ENCODE results near the gene FLT3LG. TPM values are rescaled to one million over a fixed set of nuclear protein-coding genes. Genes with fewer than 3 reads are reported as not detected.

The FLT3LG gene
- total and polyA plus RNA-seq, 2 of the 8 experiments (the other 6 are each of a cell fraction or from before 2014, with no cell fraction given) = 1.6 to 3.2 TPM

GRCh38 chr19:49515767-49516166, 41.8 kb downstream of the FLT3LG start:
- H3K18ac ChIP-seq (ENCODE audit: extremely low read depth, low read length) = no peak overlapping the region
- H4K8ac ChIP-seq (ENCODE audit: extremely low read depth, insufficient read depth, low read length) = no peak overlapping the region
- H3K9ac ChIP-seq (replicated peaks in 1 of 4; ENCODE audit: extremely low read depth in 1 of 4, low read depth in 3 of 4, low read length in 3 of 4) = no peak overlapping the region
- ChIA-PET CTCF (ENCODE audit: partially characterized antibody) (interaction anchor here (0.9 to 1.8 kb wide), 4 partner anchors 11 to 160 kb away, joined by 3 to 8 read pairs (median 6); no protein-coding TSS in a partner anchor), POLR2A (ENCODE audit: partially characterized antibody) (interaction anchor here (1.0 to 3.5 kb wide), 6 partner anchors 12 to 41 kb away, joined by 3 to 20 read pairs (median 17); partner anchors contain the start of genes RCN3 and RPL13A)
- H4K5ac ChIP-seq (ENCODE audit: insufficient read length, low read depth, low read length) = no peak overlapping the region
- H3K27me3 ChIP-seq (replicated peaks in 1 of 4; ENCODE audit: control insufficient read depth in 3 of 4, extremely low read depth in 1 of 4, insufficient read depth in 3 of 4, low read length in 3 of 4) = no peaks in the 10 kb centered on the region; a peak in 1 of 7 replicates
- no peak overlapping the region for H3K4me2 ChIP-seq (ENCODE audit: insufficient read depth in 1 of 2, low read depth in 2 of 2, low read length in 2 of 2)
- peaks cover 0 to 5% of the 10 kb centered on the region in 2 experiments; a peak in 1 of 4 replicates for H3K79me2 ChIP-seq (ENCODE audit: control insufficient read depth in 1 of 2, insufficient read depth in 2 of 2, low read length in 2 of 2)
- peaks cover 7% of the 10 kb centered on the region; the same call in 1 of the 2 replicates for H3K23me2 ChIP-seq (ENCODE audit: low read depth, low read length)
- H3K36me3 ChIP-seq (ENCODE audit: control insufficient read depth in 2 of 4, insufficient read depth in 4 of 4, low read length in 3 of 4) = peaks cover 0 to 4% (median 0%) of the 10 kb centered on the region in 4 experiments; a peak in 3 of 8 replicates
- no peak overlapping the region for H3K56ac ChIP-seq (replicated peaks; ENCODE audit: insufficient read length, low read depth, low read length)
- no peaks in the 10 kb centered on the region for H3K9me3 ChIP-seq (ENCODE audit: insufficient read depth in 2 of 2, low read depth in 1 of 2, low read length in 1 of 2)
- H2BK5ac ChIP-seq (ENCODE audit: low read depth, low read length) = no peak overlapping the region
- H2BK15ac ChIP-seq (ENCODE audit: low read length) = no peak overlapping the region
- H2BK120ac ChIP-seq (replicated peaks; ENCODE audit: low read depth, low read length) = no peak overlapping the region
- no peak overlapping the region for H3K27ac ChIP-seq (ENCODE audit: low read depth, low read length)
- 91% methylated on average over 4 of the region's 4 CpGs; no CpG with 5 or more reads in 1 of the 2 experiments for WGBS, 2 experiments (ENCODE audit: extremely low coverage in 1 of 2, insufficient coverage in 1 of 2, insufficient read length in 1 of 2, insufficient replicate concordance in 2 of 2, low coverage in 1 of 2, low lambda C conversion rate in 2 of 2, missing lambda C conversion rate in 1 of 2)
- peaks cover 0 to 9% (median 8%) of the 10 kb centered on the region in 4 experiments; a peak in 5 of 7 replicates for H3K4me1 ChIP-seq (replicated peaks in 1 of 4; ENCODE audit: control insufficient read depth in 3 of 4, insufficient read depth in 4 of 4, low read length in 3 of 4)
- no peak overlapping the region for H3K4ac ChIP-seq (replicated peaks; ENCODE audit: insufficient read length, low read depth, low read length)
- no peak overlapping the region for H2AFZ ChIP-seq (ENCODE audit: low read length)
- no peak overlapping the region for H4K91ac ChIP-seq (replicated peaks; ENCODE audit: insufficient read length, low read length)
- H3K4me3 ChIP-seq (ENCODE audit: extremely low read depth in 1 of 4, insufficient read depth in 2 of 4, low read depth in 3 of 4, low read length in 4 of 4) = no peak overlapping the region
- FAIRE-seq (no peak), DNase-seq (ENCODE audit: low read depth in 1 of 2, low spot score in 2 of 2) (no peak)
- H2AK5ac ChIP-seq (ENCODE audit: low read depth, low read length) = no peak overlapping the region
- H2BK20ac ChIP-seq (ENCODE audit: low read length) = no peak overlapping the region
- no peak overlapping the region for H2BK12ac ChIP-seq (ENCODE audit: low read depth, low read length)
- no peak overlapping the region for H3K14ac ChIP-seq (ENCODE audit: insufficient read length)
- H3K79me1 ChIP-seq (ENCODE audit: low read depth, low read length) = peaks cover 3% of the 10 kb centered on the region
- H3K23ac ChIP-seq (ENCODE audit: insufficient read length) = no peak overlapping the region
- no peaks in the 10 kb centered on the region for H4K20me1 ChIP-seq (replicated peaks in 1 of 2; ENCODE audit: control insufficient read depth in 1 of 2, insufficient read depth in 2 of 2, low read length in 2 of 2)
- no peak for TF ChIP-seq USF2 (IDR thresholded peaks at IDR 0.05; ENCODE audit: low read length)
- no peak for TF ChIP-seq SP4 (IDR thresholded peaks at IDR 0.05; ENCODE audit: low read length)
- no peak for TF ChIP-seq TCF12 (IDR thresholded peaks at IDR 0.05; ENCODE audit: low read depth, low read length)
- TF ChIP-seq SAP30 (IDR thresholded peaks at IDR 0.05; ENCODE audit: insufficient read depth, insufficient replicate concordance, low read length) = no peak
- TF ChIP-seq GTF2F1 (IDR thresholded peaks at IDR 0.05; ENCODE audit: borderline replicate concordance, low read depth, low read length) = no peak
- no peak for TF ChIP-seq BACH1 (IDR thresholded peaks at IDR 0.05; ENCODE audit: low read length)
- no peak for TF ChIP-seq FOSL1 (IDR thresholded peaks at IDR 0.05; ENCODE audit: insufficient read depth, low read depth, low read length)
- TF ChIP-seq CTCF (IDR thresholded peaks at IDR 0.05; ENCODE audit: control extremely low read depth in 1 of 3, insufficient read depth in 1 of 3, low read depth in 1 of 3, low read length in 3 of 3) = no peak

Measured in H1 (cell line).